ENCODE data around the gene POLE4. TPM values are rescaled to one million over a fixed set of nuclear protein-coding genes. Genes with fewer than 3 reads are reported as not detected.

The POLE4 gene
- total RNA-seq, 4 donors from 2014 or later = 27.5 to 339 (median 46.0) TPM

- Histone ChIP-seq H3K4me3 (no peak overlapping the region), H3K27me3 (no peaks in the 10 kb centered on the region), H3K36me3 (no peaks in the 10 kb centered on the region), H3K9me3 (peaks cover 0 to 5% of the 10 kb centered on the region in 2 donors), H3K27ac (peak overlapping the region in 1 of 4 donors; percentile 25), H3K4me1 (peaks cover 0 to 5% (median 0%) of the 10 kb centered on the region in 4 donors)
- DNase-seq = no peak
- intact Hi-C loops (cut with DNase I; ENCODE audit: low total_unique reads) = no loop called here
- 69 to 70% methylated on average over 2 to 4 of the region's 4 CpGs for WGBS, 2 donors (ENCODE audit: low coverage in 1 of 2)
- no peak for TF ChIP-seq CTCF (IDR thresholded peaks at IDR 0.05)
- no peak for TF ChIP-seq EP300 (IDR thresholded peaks at IDR 0.05; ENCODE audit: low read depth)
- TF ChIP-seq POLR2A (IDR thresholded peaks at IDR 0.05) = no peak
- no peak for TF ChIP-seq POLR2AphosphoS5 (IDR thresholded peaks at IDR 0.05)
- in situ Hi-C loops (cut with MboI; ENCODE audit: low pct_ligation_motif_present in 1 of 4, low pct_unique_long_range_greater_than_20kb in 1 of 4, low sequenced_read_pairs in 3 of 4) = no loop called here
These were observed 9.7 kb upstream of the POLE4 start for GRCh38 chr2:74948779-74949178.

- H3K4me3 ChIP-seq = no peak overlapping the region
- no peak for TF ChIP-seq EP300 (IDR thresholded peaks at IDR 0.05; ENCODE audit: low read depth)
- no peak for TF ChIP-seq CTCF (IDR thresholded peaks at IDR 0.05)
- no peaks in the 10 kb centered on the region for H3K36me3 ChIP-seq
- H3K27me3 ChIP-seq = no peaks in the 10 kb centered on the region
- DNase-seq = no peak
- H3K4me1 ChIP-seq = peaks cover 0 to 5% (median 0%) of the 10 kb centered on the region in 4 donors
- intact Hi-C loops (cut with DNase I; ENCODE audit: low total_unique reads) = no loop called here
- in situ Hi-C loops (cut with MboI; ENCODE audit: low pct_ligation_motif_present in 1 of 4, low pct_unique_long_range_greater_than_20kb in 1 of 4, low sequenced_read_pairs in 3 of 4) = no loop called here
- no peak overlapping the region for H3K27ac ChIP-seq
- peaks cover 0 to 5% of the 10 kb centered on the region in 2 donors for H3K9me3 ChIP-seq
- 55% methylated on average over 1 of the region's 1 CpG; no CpG with 5 or more reads in 1 of the 2 donors for WGBS, 2 donors (ENCODE audit: low coverage in 1 of 2)
These were observed 7.2 kb upstream of the POLE4 start for GRCh38 chr2:74951211-74951754.

GRCh38 chr2:74952575-74952974 is 5.9 kb upstream of the POLE4 start:
- intact Hi-C loops (cut with DNase I; ENCODE audit: low total_unique reads) = no loop called here
- whole genome bisulfite sequencing, 2 donors (ENCODE audit: low coverage in 1 of 2) = 97 to 100% methylated on average over 3 to 8 of the region's 8 CpGs
- in situ Hi-C loops (cut with MboI; ENCODE audit: low pct_ligation_motif_present in 1 of 4, low pct_unique_long_range_greater_than_20kb in 1 of 4, low sequenced_read_pairs in 3 of 4) = no loop called here
- Histone ChIP-seq H3K27ac (no peak overlapping the region), H3K27me3 (no peaks in the 10 kb centered on the region), H3K4me1 (peaks cover 0 to 5% (median 0%) of the 10 kb centered on the region in 4 donors), H3K36me3 (no peaks in the 10 kb centered on the region), H3K4me3 (no peak overlapping the region), H3K9me3 (peaks cover 0 to 5% of the 10 kb centered on the region in 2 donors)
- DNase-seq = no peak
- TF ChIP-seq CTCF (IDR thresholded peaks at IDR 0.05) = no peak
- no peak for TF ChIP-seq POLR2A (IDR thresholded peaks at IDR 0.05)
- no peak for TF ChIP-seq POLR2AphosphoS5 (IDR thresholded peaks at IDR 0.05)
- TF ChIP-seq EP300 (IDR thresholded peaks at IDR 0.05; ENCODE audit: low read depth) = no peak

- TF ChIP-seq EP300 (IDR thresholded peaks at IDR 0.05; ENCODE audit: low read depth) = no peak
- no peak for TF ChIP-seq POLR2AphosphoS5 (IDR thresholded peaks at IDR 0.05)
- Histone ChIP-seq H3K27ac (no peak overlapping the region), H3K27me3 (no peaks in the 10 kb centered on the region), H3K9me3 (peaks cover 0 to 5% of the 10 kb centered on the region in 2 donors), H3K4me3 (no peak overlapping the region), H3K4me1 (peaks cover 0 to 12% (median 6%) of the 10 kb centered on the region in 4 donors), H3K36me3 (no peaks in the 10 kb centered on the region)
- in situ Hi-C loops (cut with MboI; ENCODE audit: low pct_ligation_motif_present in 1 of 4, low pct_unique_long_range_greater_than_20kb in 1 of 4, low sequenced_read_pairs in 3 of 4) = no loop called here
- intact Hi-C loops (cut with DNase I; ENCODE audit: low total_unique reads) = no loop called here
- 82 to 87% methylated on average over 10 of the region's 10 CpGs for WGBS, 2 donors (ENCODE audit: low coverage in 1 of 2)
- no peak for DNase-seq
These were observed 4.5 kb upstream of the POLE4 start for GRCh38 chr2:74953796-74954499.

All from transverse colon (tissue), 4 donors.